ENCODE results near the gene PRKACA. TPM values are rescaled to one million over a fixed set of nuclear protein-coding genes. Genes with fewer than 3 reads are reported as not detected.
A peak's percentile ranks its signal among the peaks of the same experiment; 100 is the strongest.

PRKACA gene
- total RNA-seq, 2 experiments from 2014 or later = 58.1 to 68.7 TPM

DNA sequence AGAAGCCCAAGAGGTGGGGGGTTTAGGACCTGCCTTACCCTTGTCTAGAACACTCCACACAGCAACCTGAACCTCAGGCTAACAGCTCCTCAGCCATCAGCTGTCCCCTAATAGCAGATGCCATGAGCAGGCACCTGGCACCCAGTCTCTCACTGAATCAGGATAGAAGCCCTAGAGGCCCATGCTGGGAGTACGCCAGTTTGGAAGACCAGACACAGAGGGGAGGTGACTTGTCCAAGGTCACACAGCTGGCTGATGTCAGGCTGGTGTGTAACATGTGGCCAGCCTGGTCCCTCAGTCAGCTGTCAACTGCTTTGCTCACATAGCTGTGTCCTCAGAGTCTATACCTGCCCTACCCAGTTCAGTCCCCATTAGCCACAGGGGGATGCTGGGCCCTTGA is 14.3 kb downstream of the PRKACA start:
- Mint-ChIP-seq H3K4me3 (no peak overlapping the region), H3K27me3 (no peaks in the 10 kb centered on the region), H3K36me3 (ENCODE audit: low read depth) (peaks cover 12% of the 10 kb centered on the region), H3K27ac (no peak overlapping the region), H3K9me3 (ENCODE audit: low read depth) (no peaks in the 10 kb centered on the region), H3K4me1 (no peaks in the 10 kb centered on the region)
- ChIA-PET POLR2A (no interaction called here), CTCF (interaction anchor here (0.7 to 1.1 kb wide), 2 partner anchors 12 to 43 kb away, joined by 3 to 5 read pairs; no protein-coding TSS in a partner anchor)
- DNase-seq (no peak), ATAC-seq (peak; percentile 47)
- intact Hi-C loops (cut with DNase I, micrococcal nuclease) = no loop called here

GRCh38 chr19:14102756-14103155 is 14.8 kb downstream of the PRKACA start:
- Mint-ChIP-seq H3K9me3 (ENCODE audit: low read depth) (no peaks in the 10 kb centered on the region), H3K27me3 (no peaks in the 10 kb centered on the region), H3K4me3 (no peak overlapping the region), H3K4me1 (no peaks in the 10 kb centered on the region), H3K27ac (no peak overlapping the region), H3K36me3 (ENCODE audit: low read depth) (peaks cover 12% of the 10 kb centered on the region)
- POLR2A ChIA-PET = no interaction called here
- DNase-seq = no peak
- no peak for ATAC-seq
- CTCF ChIA-PET = interaction anchor here (0.7 to 1.9 kb wide), 4 partner anchors 11 to 43 kb away, joined by 3 to 5 read pairs (median 4); no protein-coding TSS in a partner anchor
- intact Hi-C loops (cut with DNase I, micrococcal nuclease) = no loop called here

DNA sequence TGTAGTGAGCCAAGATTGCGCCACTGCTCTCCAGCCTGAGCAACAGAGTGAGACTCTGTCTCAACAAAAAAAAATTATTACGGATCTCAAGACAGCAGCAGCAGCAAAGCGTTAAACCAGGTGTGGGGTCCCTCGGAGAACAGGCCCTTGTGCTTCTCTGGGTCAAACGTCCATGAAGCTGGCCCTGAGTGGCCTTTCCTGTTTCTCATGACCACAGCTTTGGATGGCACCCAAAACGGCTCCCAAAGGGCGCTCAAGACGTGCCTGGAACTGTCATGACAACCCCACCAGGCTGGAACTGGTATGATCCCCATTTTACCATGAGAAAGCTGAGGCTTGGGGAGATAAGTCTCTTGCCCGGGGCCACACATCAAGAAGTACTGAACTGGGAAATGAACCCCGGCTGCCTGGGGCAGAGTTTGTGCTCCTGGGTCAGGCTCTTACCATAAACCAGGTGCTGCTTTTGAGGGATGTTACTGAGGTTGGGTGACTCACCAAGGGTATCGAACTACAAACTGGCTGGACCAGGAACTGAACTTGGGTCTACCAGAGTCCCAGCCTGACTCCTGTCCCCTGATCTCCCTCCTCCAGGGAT is 15.4 kb downstream of the PRKACA start:
- DNase-seq (no peak), ATAC-seq (no peak)
- ChIA-PET POLR2A (no interaction called here), CTCF (interaction anchor here (0.8 to 1.9 kb wide), 2 partner anchors 11 to 14 kb away, joined by 3 to 5 read pairs; no protein-coding TSS in a partner anchor)
- Mint-ChIP-seq H3K36me3 (ENCODE audit: low read depth) (peaks cover 12% of the 10 kb centered on the region), H3K9me3 (ENCODE audit: low read depth) (no peaks in the 10 kb centered on the region), H3K4me1 (no peaks in the 10 kb centered on the region), H3K4me3 (no peak overlapping the region), H3K27me3 (no peaks in the 10 kb centered on the region), H3K27ac (no peak overlapping the region)
- intact Hi-C loops (cut with DNase I, micrococcal nuclease) = no loop called here

- Mint-ChIP-seq H3K4me1 (no peaks in the 10 kb centered on the region), H3K9me3 (ENCODE audit: low read depth) (no peaks in the 10 kb centered on the region), H3K4me3 (no peak overlapping the region), H3K27me3 (no peaks in the 10 kb centered on the region), H3K36me3 (ENCODE audit: low read depth) (peaks cover 15% of the 10 kb centered on the region), H3K27ac (no peak overlapping the region)
- DNase-seq (no peak), ATAC-seq (no peak)
- ChIA-PET POLR2A (no interaction called here), CTCF (interaction anchor here (0.6 to 1.9 kb wide), 2 partner anchors 15 to 24 kb away, joined by 3 to 5 read pairs; no protein-coding TSS in a partner anchor)
- intact Hi-C loops (cut with DNase I, micrococcal nuclease) = no loop called here
These were observed 16.5 kb downstream of the PRKACA start for GRCh38 chr19:14101003-14101545.

GRCh38 chr19:14097532-14098151 is 19.9 kb downstream of the PRKACA start:
- Mint-ChIP-seq H3K27me3 (no peaks in the 10 kb centered on the region), H3K4me3 (no peak overlapping the region), H3K27ac (no peak overlapping the region), H3K4me1 (peaks cover 3% of the 10 kb centered on the region), H3K36me3 (ENCODE audit: low read depth) (peaks cover 15% of the 10 kb centered on the region), H3K9me3 (ENCODE audit: low read depth) (peaks cover 9% of the 10 kb centered on the region)
- no peak for DNase-seq
- ChIA-PET POLR2A (no interaction called here), CTCF (no interaction called here)
- intact Hi-C loops (cut with DNase I, micrococcal nuclease) = no loop called here
- no peak for ATAC-seq

GRCh38 chr19:14096272-14096992 is 21.1 kb downstream of the PRKACA start:
- Mint-ChIP-seq H3K27ac (no peak overlapping the region), H3K9me3 (ENCODE audit: low read depth) (peaks cover 9% of the 10 kb centered on the region), H3K4me1 (peaks cover 10% of the 10 kb centered on the region), H3K36me3 (ENCODE audit: low read depth) (peaks cover 19% of the 10 kb centered on the region), H3K4me3 (no peak overlapping the region), H3K27me3 (no peaks in the 10 kb centered on the region)
- ChIA-PET CTCF (interaction anchor here (0.6 to 1.1 kb wide), 4 partner anchors 15 to 388 kb away, joined by 3 read pairs; no protein-coding TSS in a partner anchor), POLR2A (no interaction called here)
- intact Hi-C loops (cut with DNase I, micrococcal nuclease) = no loop called here
- DNase-seq = no peak
- no peak for ATAC-seq

DNA sequence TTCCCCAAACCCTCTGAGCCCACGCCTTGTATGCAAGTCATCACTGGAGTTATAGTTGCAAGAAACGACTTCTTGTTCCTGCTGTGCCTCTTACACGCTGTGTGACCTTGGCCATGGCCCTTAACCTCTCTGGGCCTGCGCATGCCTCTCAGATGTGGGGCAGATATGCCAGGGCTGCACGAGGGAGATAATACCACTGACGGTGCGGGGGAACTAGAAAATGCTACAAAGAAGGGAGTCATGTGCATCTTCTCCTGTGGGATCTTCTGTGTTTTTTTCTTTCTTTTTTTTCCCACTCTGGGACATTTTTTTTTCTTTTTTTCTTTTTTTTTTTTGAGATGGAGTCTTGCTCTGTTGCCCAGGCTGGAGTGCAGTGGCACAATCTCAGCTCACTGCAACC is 22.7 kb downstream of the PRKACA start:
- Mint-ChIP-seq H3K27me3 (no peaks in the 10 kb centered on the region), H3K36me3 (ENCODE audit: low read depth) (peaks cover 16% of the 10 kb centered on the region), H3K4me3 (no peak overlapping the region), H3K4me1 (peaks cover 10% of the 10 kb centered on the region), H3K9me3 (ENCODE audit: low read depth) (peaks cover 9% of the 10 kb centered on the region), H3K27ac (peak overlapping the region; percentile 47)
- ChIA-PET POLR2A (no interaction called here), CTCF (interaction anchor here (0.8 to 1.5 kb wide), 5 partner anchors 14 to 215 kb away, joined by 3 to 5 read pairs (median 4); partner anchors contain the start of gene ASF1B)
- DNase-seq (no peak), ATAC-seq (no peak)
- intact Hi-C loops (cut with DNase I, micrococcal nuclease) = loop anchor here (5.0 kb wide), 2 partner anchors 42 to 933 kb away; partner anchors contain the start of gene ASF1B (in 1 of the 2)

DNA sequence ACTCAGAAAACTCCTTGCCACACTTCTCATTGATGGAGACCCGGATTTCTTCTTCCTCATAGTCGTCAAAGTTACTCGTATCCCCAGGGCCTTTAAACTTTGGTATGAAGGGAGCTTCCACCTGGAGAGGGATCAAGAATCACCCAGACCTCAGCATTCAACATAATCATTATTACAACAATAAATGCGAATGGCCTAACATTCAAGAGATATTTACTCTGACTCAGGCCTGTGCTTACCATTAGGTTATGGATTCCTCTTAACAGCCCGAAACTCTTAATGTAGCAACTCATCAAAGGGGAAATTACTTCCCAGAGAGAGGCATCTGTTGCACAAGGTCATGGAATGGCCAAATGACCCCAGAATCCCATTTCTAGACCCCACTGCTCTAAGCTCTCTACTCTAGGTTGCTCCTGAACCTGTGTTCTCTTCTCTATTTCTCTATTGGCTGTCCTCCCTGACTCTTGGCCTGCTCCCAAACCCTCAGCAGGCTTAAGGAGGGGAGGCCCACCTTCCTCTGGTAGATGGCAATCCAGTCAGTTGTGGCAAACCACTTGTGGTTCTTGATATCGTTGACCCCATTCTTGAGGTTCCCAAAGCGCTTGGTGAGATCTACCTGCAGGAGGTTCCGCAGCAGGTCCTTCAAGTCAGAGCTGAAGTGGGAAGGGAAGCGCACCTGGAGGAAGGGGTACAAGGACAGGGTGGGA is 24.3 kb downstream of the PRKACA start:
- POLR2A ChIA-PET = no interaction called here
- no peak for DNase-seq
- intact Hi-C loops (cut with DNase I, micrococcal nuclease) = loop anchor here (5.0 kb wide), 2 partner anchors 44 to 931 kb away; partner anchors contain the start of gene ASF1B (in 1 of the 2)
- CTCF ChIA-PET = interaction anchor here (0.8 to 1.5 kb wide), 4 partner anchors 15 to 100 kb away, joined by 4 to 8 read pairs (median 5); no protein-coding TSS in a partner anchor
- ATAC-seq = no peak
- Mint-ChIP-seq H3K36me3 (ENCODE audit: low read depth) (peaks cover 26% of the 10 kb centered on the region), H3K27me3 (no peaks in the 10 kb centered on the region), H3K4me1 (peaks cover 17% of the 10 kb centered on the region), H3K27ac (no peak overlapping the region), H3K4me3 (no peak overlapping the region), H3K9me3 (ENCODE audit: low read depth) (peaks cover 9% of the 10 kb centered on the region)

GRCh38 chr19:14091813-14092462 is 25.6 kb downstream of the PRKACA start:
- peaks cover 32% of the 10 kb centered on the region for H3K36me3 Mint-ChIP-seq (ENCODE audit: low read depth)
- intact Hi-C loops (cut with DNase I, micrococcal nuclease) = loop anchor here (1.0 to 5.0 kb wide), 10 partner anchors 11 to 930 kb away; partner anchors contain the start of genes ASF1B (in 2 of the 2), PRKACA (in 2 of the 2) and DDX39A (in 1 of the 2)
- ATAC-seq (peak; percentile 7), DNase-seq (peak; percentile 76)
- peak overlapping the region; percentile 98 for H3K27ac Mint-ChIP-seq
- H3K9me3 Mint-ChIP-seq (ENCODE audit: low read depth) = peaks cover 9% of the 10 kb centered on the region
- ChIA-PET CTCF (interaction anchor here (0.6 to 1.6 kb wide), 8 partner anchors 10 to 344 kb away, joined by 3 to 5 read pairs (median 4); partner anchors contain the start of genes ASF1B and PRKACA), POLR2A (no interaction called here)
- peaks cover 20% of the 10 kb centered on the region for H3K4me1 Mint-ChIP-seq
- no peaks in the 10 kb centered on the region for H3K27me3 Mint-ChIP-seq
- H3K4me3 Mint-ChIP-seq = peak overlapping the region; percentile 81

GRCh38 chr19:14091081-14091812 is 26.3 kb downstream of the PRKACA start:
- peak; percentile 76 for DNase-seq
- H3K36me3 Mint-ChIP-seq (ENCODE audit: low read depth) = peaks cover 28% of the 10 kb centered on the region
- peaks cover 20% of the 10 kb centered on the region for H3K4me1 Mint-ChIP-seq
- intact Hi-C loops (cut with DNase I, micrococcal nuclease) = loop anchor here (1.0 to 5.0 kb wide), 10 partner anchors 10 to 929 kb away; partner anchors contain the start of genes ASF1B (in 2 of the 2), PRKACA (in 2 of the 2) and DDX39A (in 1 of the 2)
- ChIA-PET CTCF (interaction anchor here (0.6 to 1.6 kb wide), 7 partner anchors 9 to 343 kb away, joined by 3 to 5 read pairs (median 4); partner anchors contain the start of genes ASF1B and PRKACA), POLR2A (no interaction called here)
- H3K27ac Mint-ChIP-seq = peak overlapping the region; percentile 98
- no peaks in the 10 kb centered on the region for H3K27me3 Mint-ChIP-seq
- peak; percentile 75 for ATAC-seq
- H3K4me3 Mint-ChIP-seq = peak overlapping the region; percentile 81
- H3K9me3 Mint-ChIP-seq (ENCODE audit: low read depth) = peaks cover 9% of the 10 kb centered on the region

Measured in activated CD4-positive, alpha-beta T cell treated with anti-CD3 and anti-CD28 coated beads for 36 hours (primary cell).